Nephron (organoid): ENCODE results near the gene PDE4D.
A peak's percentile ranks its signal among the peaks of the same experiment; 100 is the strongest.

ENCODE experiments used
- H3K27ac Mint-ChIP-seq, 3 experiments: 2 replicates each; pipeline ENCODE4 v1.8.0; 2020; ENCODE audit warnings: mixed read lengths in 3 of 3, mild to moderate bottlenecking in 2 of 3, moderate library complexity in 1 of 3
- H3K27me3 Mint-ChIP-seq: 2 replicates; pipeline ENCODE4 v1.8.0; 2021; ENCODE audit warnings: low read depth, mild to moderate bottlenecking, moderate library complexity, mixed read lengths
- H3K36me3 Mint-ChIP-seq: 2 replicates; pipeline ENCODE4 v1.8.0; 2020; ENCODE audit warnings: low read depth, mixed read lengths
- H3K4me1 Mint-ChIP-seq: 2 replicates; pipeline ENCODE4 v1.8.0; 2020; ENCODE audit warnings: mixed read lengths
- H3K4me3 Mint-ChIP-seq, 3 experiments: 2 replicates each; pipeline ENCODE4 v1.8.0; 2020; ENCODE audit warnings: mild to moderate bottlenecking in 3 of 3, mixed read lengths in 3 of 3, moderate library complexity in 2 of 3
- H3K9me3 Mint-ChIP-seq: 2 replicates; pipeline ENCODE4 v1.8.0; 2020; ENCODE audit warnings: mixed read lengths
- TF ChIP-seq, protein P1 (sequence below), 3 experiments: fragments of 200-600 bp; sonication (generic); IDR thresholded peaks; one replicate each; pipeline ENCODE4 v1.5.0; 2021; ENCODE audit warnings: antibody characterized with exemption in 3 of 3; ENCODE audit not compliant: unreplicated experiment in 3 of 3

The PDE4D gene

DNA sequence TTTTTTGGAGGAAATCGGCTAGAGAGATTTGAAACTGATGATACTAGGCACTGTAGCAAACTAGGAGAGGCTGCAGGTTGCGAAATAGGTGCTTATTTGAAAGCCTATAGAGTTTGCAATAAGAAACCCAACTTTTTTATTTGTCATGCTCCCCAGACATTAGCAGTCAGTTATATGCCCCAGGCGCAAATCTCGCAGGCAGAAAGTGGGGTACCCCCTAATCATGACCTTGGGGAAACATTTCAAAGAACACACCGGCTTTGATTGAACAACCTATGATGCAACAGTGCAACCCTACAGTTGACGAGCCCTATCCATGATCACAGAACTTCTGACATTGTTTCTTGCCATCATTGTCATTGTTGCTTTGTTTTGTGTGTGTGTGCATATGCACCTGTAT is 800.2 kb downstream of the PDE4D start:
- TF ChIP-seq, protein P1, sequence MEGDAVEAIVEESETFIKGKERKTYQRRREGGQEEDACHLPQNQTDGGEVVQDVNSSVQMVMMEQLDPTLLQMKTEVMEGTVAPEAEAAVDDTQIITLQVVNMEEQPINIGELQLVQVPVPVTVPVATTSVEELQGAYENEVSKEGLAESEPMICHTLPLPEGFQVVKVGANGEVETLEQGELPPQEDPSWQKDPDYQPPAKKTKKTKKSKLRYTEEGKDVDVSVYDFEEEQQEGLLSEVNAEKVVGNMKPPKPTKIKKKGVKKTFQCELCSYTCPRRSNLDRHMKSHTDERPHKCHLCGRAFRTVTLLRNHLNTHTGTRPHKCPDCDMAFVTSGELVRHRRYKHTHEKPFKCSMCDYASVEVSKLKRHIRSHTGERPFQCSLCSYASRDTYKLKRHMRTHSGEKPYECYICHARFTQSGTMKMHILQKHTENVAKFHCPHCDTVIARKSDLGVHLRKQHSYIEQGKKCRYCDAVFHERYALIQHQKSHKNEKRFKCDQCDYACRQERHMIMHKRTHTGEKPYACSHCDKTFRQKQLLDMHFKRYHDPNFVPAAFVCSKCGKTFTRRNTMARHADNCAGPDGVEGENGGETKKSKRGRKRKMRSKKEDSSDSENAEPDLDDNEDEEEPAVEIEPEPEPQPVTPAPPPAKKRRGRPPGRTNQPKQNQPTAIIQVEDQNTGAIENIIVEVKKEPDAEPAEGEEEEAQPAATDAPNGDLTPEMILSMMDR (IDR thresholded peaks at IDR 0.05; ENCODE audit: unreplicated experiment in 3 of 3): no peak
- Mint-ChIP-seq H3K4me1 (peaks cover 48% of the 10 kb centered on the region), H3K27ac (peak overlapping the region; percentile 28 to 82 (median 70)), H3K9me3 (no peaks in the 10 kb centered on the region), H3K4me3 (no peak overlapping the region), H3K27me3 (no peaks in the 10 kb centered on the region), H3K36me3 (no peaks in the 10 kb centered on the region)

DNA sequence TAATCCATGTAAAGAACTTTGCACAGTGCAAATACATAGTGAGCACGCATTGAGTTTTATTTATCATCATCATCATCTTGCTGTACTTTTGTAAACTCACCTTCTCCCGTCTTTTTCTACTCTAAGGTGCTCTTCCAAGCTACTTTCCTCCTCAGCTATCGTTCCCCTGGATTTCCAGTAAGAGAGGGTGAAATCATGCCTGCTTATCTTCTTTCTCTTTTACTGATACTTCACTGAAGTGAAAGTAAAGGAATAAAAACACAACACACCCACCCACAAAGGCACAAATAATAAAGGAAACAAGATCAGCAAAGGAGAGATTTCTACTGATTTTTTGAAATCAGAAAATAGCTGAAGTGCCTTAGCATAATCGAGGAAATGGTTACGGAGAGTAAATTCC is 800.8 kb downstream of the PDE4D start:
- H3K4me3 Mint-ChIP-seq: peak overlapping the region in 2 of 3 experiments; percentile 48 to 52
- no peaks in the 10 kb centered on the region for H3K36me3 Mint-ChIP-seq
- H3K9me3 Mint-ChIP-seq: no peaks in the 10 kb centered on the region
- TF ChIP-seq, protein P1 (IDR thresholded peaks at IDR 0.05; ENCODE audit: unreplicated experiment in 3 of 3): no peak
- no peaks in the 10 kb centered on the region for H3K27me3 Mint-ChIP-seq
- peaks cover 46% of the 10 kb centered on the region for H3K4me1 Mint-ChIP-seq
- H3K27ac Mint-ChIP-seq: peak overlapping the region; percentile 65 to 82 (median 70)

DNA sequence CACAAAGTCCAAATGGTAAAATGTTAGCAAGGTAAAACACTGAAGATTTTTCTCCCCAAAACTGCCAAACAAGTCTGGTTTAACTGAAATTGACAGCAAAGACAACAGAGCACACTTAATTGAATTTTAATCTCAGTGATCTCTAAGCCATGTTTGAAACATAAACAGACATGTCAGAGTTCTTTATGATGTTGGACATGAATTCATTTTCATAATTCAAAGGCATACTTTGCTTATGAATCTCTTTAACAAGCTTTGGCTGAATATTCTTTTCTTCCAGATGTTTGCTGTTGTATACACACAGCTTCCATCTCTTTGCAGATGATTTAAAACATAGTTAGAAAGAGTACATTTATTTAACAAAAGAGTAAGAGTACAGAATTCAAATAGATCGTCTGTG is 801.6 kb downstream of the PDE4D start:
- Mint-ChIP-seq H3K27ac (peak overlapping the region; percentile 50 to 82 (median 70)), H3K36me3 (no peaks in the 10 kb centered on the region), H3K4me1 (peaks cover 39% of the 10 kb centered on the region), H3K4me3 (no peak overlapping the region), H3K9me3 (no peaks in the 10 kb centered on the region), H3K27me3 (no peaks in the 10 kb centered on the region)
- TF ChIP-seq, protein P1 (IDR thresholded peaks at IDR 0.05; ENCODE audit: unreplicated experiment in 3 of 3): no peak

DNA sequence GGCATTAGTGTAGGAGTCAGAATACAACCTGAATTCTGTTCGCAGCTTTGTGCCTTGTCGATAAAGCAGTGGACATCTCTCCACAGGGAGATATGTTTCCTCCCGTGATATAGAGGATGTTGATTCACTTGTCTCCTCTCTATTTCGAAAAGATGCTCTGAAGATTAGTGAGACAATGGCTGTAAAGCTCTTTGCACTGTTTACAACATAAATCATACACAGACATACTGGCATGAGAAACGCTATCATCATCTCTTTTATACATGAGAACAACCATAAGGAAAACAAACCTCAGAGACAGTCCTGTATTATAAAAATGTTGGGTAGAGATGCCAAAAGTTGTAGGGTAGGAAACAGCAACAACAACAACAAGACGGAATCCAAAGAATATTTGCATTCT is 803.2 kb downstream of the PDE4D start:
- Mint-ChIP-seq H3K27ac (peak overlapping the region; percentile 13 to 70 (median 49)), H3K36me3 (no peaks in the 10 kb centered on the region), H3K9me3 (no peaks in the 10 kb centered on the region), H3K4me3 (no peak overlapping the region), H3K4me1 (peaks cover 39% of the 10 kb centered on the region), H3K27me3 (no peaks in the 10 kb centered on the region)
- TF ChIP-seq, protein P1 (IDR thresholded peaks at IDR 0.05; ENCODE audit: unreplicated experiment in 3 of 3): no peak

DNA sequence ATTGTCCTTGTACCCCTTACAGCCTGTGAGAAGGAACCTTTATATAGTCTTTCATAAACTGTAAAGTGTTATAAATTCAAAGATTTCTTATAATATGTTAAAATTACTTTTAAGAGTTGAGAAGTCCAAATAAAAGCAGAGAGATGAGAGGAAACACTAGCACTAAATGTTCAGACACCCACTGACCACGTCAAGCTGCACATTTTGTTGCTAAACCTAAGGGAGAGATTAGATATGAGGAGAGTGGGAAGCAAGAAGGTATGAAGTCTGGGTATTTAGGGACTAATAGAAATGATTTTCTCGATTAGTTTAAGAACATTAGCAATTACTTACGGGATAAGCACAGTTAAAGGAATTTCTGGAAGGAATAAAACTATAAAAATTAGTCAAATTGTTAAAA is 803.8 kb downstream of the PDE4D start:
- Mint-ChIP-seq H3K4me3 (no peak overlapping the region), H3K4me1 (peaks cover 35% of the 10 kb centered on the region), H3K36me3 (no peaks in the 10 kb centered on the region), H3K27me3 (no peaks in the 10 kb centered on the region), H3K9me3 (no peaks in the 10 kb centered on the region), H3K27ac (no peak overlapping the region)
- TF ChIP-seq, protein P1 (IDR thresholded peaks at IDR 0.05; ENCODE audit: unreplicated experiment in 3 of 3): no peak

DNA sequence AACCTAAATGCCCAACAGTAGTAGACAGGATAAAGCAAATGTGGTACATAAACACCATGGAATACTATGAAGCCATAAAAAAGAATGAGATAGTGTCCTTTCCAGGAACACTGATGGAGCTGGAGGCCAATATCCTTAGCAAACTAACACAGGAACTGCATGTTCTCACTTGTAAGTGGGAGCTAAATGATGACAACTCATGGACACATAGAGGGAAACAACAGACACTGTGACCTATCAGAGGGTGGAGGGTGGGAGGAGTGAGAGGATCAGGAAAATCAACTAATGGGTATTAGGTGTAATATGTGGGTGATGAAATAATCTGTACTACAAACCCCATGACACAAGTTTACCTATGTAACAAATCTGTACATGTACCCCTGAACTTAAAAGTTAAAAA is 805.0 kb downstream of the PDE4D start:
- no peak overlapping the region for H3K27ac Mint-ChIP-seq
- TF ChIP-seq, protein P1 (IDR thresholded peaks at IDR 0.05; ENCODE audit: unreplicated experiment in 3 of 3): no peak
- no peaks in the 10 kb centered on the region for H3K36me3 Mint-ChIP-seq
- no peaks in the 10 kb centered on the region for H3K27me3 Mint-ChIP-seq
- H3K9me3 Mint-ChIP-seq: no peaks in the 10 kb centered on the region
- H3K4me3 Mint-ChIP-seq: no peak overlapping the region
- H3K4me1 Mint-ChIP-seq: peaks cover 29% of the 10 kb centered on the region
